HepG2 (cell line): ENCODE measurements around the gene ADAMTS2. TPM values are rescaled to one million over a fixed set of nuclear protein-coding genes. Genes with fewer than 3 reads are reported as not detected.
A peak's percentile ranks its signal among the peaks of the same experiment; 100 is the strongest.

Experiments
- IKZF1 ChIP-seq: fragments of 450-650 bp; IDR thresholded peaks from 2 replicates; pipeline ENCODE4 v1.7.1; 2016
- MYNN ChIP-seq: sonication (generic); formaldehyde crosslinking; IDR thresholded peaks from 2 replicates; pipeline ENCODE4 v1.4.0; 2020; ENCODE audit warnings: mild to moderate bottlenecking, low read depth, missing genetic modification reagents
- NCOR1 ChIP-seq: fragments of 200-600 bp; sonication (generic); IDR thresholded peaks from 2 replicates; pipeline ENCODE4 v1.7.0; 2017; ENCODE audit warnings: antibody characterized with exemption, low read length, borderline replicate concordance
- NR2F1 ChIP-seq, 2 experiments: fragments of 450-650 bp in 1 of 2; formaldehyde crosslinking in 1 of 2; IDR thresholded peaks; 2 replicates each; pipeline versions ENCODE4 v1.5.0 to v1.6.1; 2016 to 2020; ENCODE audit warnings: mild to moderate bottlenecking in 1 of 2, missing compliant biosample characterization in 1 of 2, missing genetic modification reagents in 1 of 2, moderate library complexity in 1 of 2
- TBX3 ChIP-seq: fragments of 450-650 bp; IDR thresholded peaks from 2 replicates; pipeline ENCODE4 v1.6.1; 2017; ENCODE audit warnings: antibody characterized with exemption, mild to moderate bottlenecking, inconsistent platforms, borderline replicate concordance
- TCF7L2 ChIP-seq: IDR thresholded peaks from 2 replicates; pipeline ENCODE4 v1.6.1; 2011; ENCODE audit warnings: mild to moderate bottlenecking, low read depth, low read length, moderate library complexity
- ZBTB42 ChIP-seq: sonication (generic); formaldehyde crosslinking; IDR thresholded peaks from 2 replicates; pipeline ENCODE4 v1.5.0; 2020; ENCODE audit warnings: mild to moderate bottlenecking, missing genetic modification reagents
- ZNF296 ChIP-seq: sonication (generic); formaldehyde crosslinking; conservative IDR thresholded peaks from 2 replicates; pipeline ENCODE4 v1.5.0; 2020; ENCODE audit warnings: mild to moderate bottlenecking, missing genetic modification reagents
- ZNF605 ChIP-seq: sonication (generic); formaldehyde crosslinking; IDR thresholded peaks from 2 replicates; pipeline ENCODE4 v1.8.0; 2022; ENCODE audit warnings: mild to moderate bottlenecking, missing genetic modification reagents
- ZNF616 ChIP-seq: sonication (generic); formaldehyde crosslinking; IDR thresholded peaks from 2 replicates; pipeline ENCODE4 v1.5.0; 2020; ENCODE audit warnings: low read depth, mild to moderate bottlenecking, missing genetic modification reagents
- polyA plus RNA-seq, 8 experiments: library from polyadenylated mRNA; depleted of rRNA in 3 of 8; stranded (reverse) in 7 of 8; unstranded in 1 of 8; fragments of >200 nt; fragmentation: Illumina TruSeq in 4 of 8; extraction: Trizol in 4 of 8; gene quantifications; 2 replicates each; pipeline versions ENCODE4 v1.2.1 to v1.2.3, GENCODE V29; 2011 to 2016; ENCODE audit warnings: low read depth in 4 of 8, missing spikeins in 1 of 8, mixed read lengths in 1 of 8; ENCODE audit not compliant: insufficient read depth in 1 of 8
- total RNA-seq, 5 experiments: library from RNA; depleted of rRNA; stranded (reverse); fragments of >200 nt; fragmentation: Illumina TruSeq; extraction: Trizol; gene quantifications; 2 replicates each; pipeline ENCODE4 v1.2.3, GENCODE V29; 2016; ENCODE audit warnings: low read depth in 1 of 5
- TF ChIP-seq, protein P1 (sequence below), 2 experiments: fragments of 450-650 bp in 1 of 2; sonication (generic) in 1 of 2; formaldehyde crosslinking; IDR thresholded peaks; 2 replicates each; pipeline versions ENCODE4 v1.5.0 to v1.8.0; 2020 to 2022; ENCODE audit warnings: mild to moderate bottlenecking in 1 of 2, missing genetic modification reagents in 1 of 2
- TF ChIP-seq, protein P2 (sequence below): sonication (generic); formaldehyde crosslinking; IDR thresholded peaks from 2 replicates; pipeline ENCODE4 v1.5.1; 2020; ENCODE audit warnings: missing genetic modification reagents, mild to moderate bottlenecking, borderline replicate concordance
- TF ChIP-seq, protein P3 (sequence below): sonication (generic); formaldehyde crosslinking; IDR thresholded peaks from 2 replicates; pipeline ENCODE4 v1.9.0; 2022; ENCODE audit warnings: low read depth, missing genetic modification reagents
- TF ChIP-seq, protein P4 (sequence below): sonication (generic); formaldehyde crosslinking; IDR thresholded peaks from 2 replicates; pipeline ENCODE4 v1.8.0; 2022; ENCODE audit warnings: mild to moderate bottlenecking, missing genetic modification reagents, borderline replicate concordance
- TF ChIP-seq, protein P5 (sequence below): sonication (generic); formaldehyde crosslinking; IDR thresholded peaks from 2 replicates; pipeline ENCODE4; 2020; ENCODE audit warnings: missing genetic modification reagents, mild to moderate bottlenecking, borderline replicate concordance
- TF ChIP-seq, protein P6 (sequence below): sonication (generic); formaldehyde crosslinking; IDR thresholded peaks from 2 replicates; pipeline ENCODE4 v1.5.0; 2020; ENCODE audit warnings: mild to moderate bottlenecking, missing genetic modification reagents

ADAMTS2 gene
- total and polyA plus RNA-seq, 2 of the 13 experiments (the other 11 are each of a cell fraction or from before 2014, with no cell fraction given), result 0.24 to 3.5 TPM

GRCh38 chr5:179264783-179265513 is 80.3 kb downstream of the ADAMTS2 start (continued):
- TF ChIP-seq, protein P1, sequence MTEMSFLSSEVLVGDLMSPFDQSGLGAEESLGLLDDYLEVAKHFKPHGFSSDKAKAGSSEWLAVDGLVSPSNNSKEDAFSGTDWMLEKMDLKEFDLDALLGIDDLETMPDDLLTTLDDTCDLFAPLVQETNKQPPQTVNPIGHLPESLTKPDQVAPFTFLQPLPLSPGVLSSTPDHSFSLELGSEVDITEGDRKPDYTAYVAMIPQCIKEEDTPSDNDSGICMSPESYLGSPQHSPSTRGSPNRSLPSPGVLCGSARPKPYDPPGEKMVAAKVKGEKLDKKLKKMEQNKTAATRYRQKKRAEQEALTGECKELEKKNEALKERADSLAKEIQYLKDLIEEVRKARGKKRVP (CRISPR knock-in tag; IDR thresholded peaks at IDR 0.05), result no peak
- TF ChIP-seq, protein P2, sequence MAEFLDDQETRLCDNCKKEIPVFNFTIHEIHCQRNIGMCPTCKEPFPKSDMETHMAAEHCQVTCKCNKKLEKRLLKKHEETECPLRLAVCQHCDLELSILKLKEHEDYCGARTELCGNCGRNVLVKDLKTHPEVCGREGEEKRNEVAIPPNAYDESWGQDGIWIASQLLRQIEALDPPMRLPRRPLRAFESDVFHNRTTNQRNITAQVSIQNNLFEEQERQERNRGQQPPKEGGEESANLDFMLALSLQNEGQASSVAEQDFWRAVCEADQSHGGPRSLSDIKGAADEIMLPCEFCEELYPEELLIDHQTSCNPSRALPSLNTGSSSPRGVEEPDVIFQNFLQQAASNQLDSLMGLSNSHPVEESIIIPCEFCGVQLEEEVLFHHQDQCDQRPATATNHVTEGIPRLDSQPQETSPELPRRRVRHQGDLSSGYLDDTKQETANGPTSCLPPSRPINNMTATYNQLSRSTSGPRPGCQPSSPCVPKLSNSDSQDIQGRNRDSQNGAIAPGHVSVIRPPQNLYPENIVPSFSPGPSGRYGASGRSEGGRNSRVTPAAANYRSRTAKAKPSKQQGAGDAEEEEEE, result 0 out of 2 replicates have a peak, but pooled peaks have one; percentile 92
- 0 out of 2 replicates have a peak, but pooled peaks have one; percentile 18 for TF ChIP-seq ZNF296
- no peak for TF ChIP-seq TBX3
- TF ChIP-seq NR2F1 (CRISPR knock-in tag; IDR thresholded peaks at IDR 0.05), result peak in 1 of 2 experiments; percentile 54; a peak in 1 of 4 replicates
- no peak for TF ChIP-seq MYNN
- TF ChIP-seq ZNF616 (CRISPR knock-in tag), result no peak
- TF ChIP-seq NCOR1, result peak; percentile 47; the same call in 1 of the 2 replicates
- TF ChIP-seq IKZF1, result no peak
- TF ChIP-seq, protein P3, sequence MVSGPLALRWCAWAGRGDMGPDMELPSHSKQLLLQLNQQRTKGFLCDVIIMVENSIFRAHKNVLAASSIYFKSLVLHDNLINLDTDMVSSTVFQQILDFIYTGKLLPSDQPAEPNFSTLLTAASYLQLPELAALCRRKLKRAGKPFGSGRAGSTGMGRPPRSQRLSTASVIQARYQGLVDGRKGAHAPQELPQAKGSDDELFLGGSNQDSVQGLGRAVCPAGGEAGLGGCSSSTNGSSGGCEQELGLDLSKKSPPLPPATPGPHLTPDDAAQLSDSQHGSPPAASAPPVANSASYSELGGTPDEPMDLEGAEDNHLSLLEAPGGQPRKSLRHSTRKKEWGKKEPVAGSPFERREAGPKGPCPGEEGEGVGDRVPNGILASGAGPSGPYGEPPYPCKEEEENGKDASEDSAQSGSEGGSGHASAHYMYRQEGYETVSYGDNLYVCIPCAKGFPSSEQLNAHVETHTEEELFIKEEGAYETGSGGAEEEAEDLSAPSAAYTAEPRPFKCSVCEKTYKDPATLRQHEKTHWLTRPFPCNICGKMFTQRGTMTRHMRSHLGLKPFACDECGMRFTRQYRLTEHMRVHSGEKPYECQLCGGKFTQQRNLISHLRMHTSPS (CRISPR knock-in tag), result peak; percentile 91
- TF ChIP-seq, protein P4, sequence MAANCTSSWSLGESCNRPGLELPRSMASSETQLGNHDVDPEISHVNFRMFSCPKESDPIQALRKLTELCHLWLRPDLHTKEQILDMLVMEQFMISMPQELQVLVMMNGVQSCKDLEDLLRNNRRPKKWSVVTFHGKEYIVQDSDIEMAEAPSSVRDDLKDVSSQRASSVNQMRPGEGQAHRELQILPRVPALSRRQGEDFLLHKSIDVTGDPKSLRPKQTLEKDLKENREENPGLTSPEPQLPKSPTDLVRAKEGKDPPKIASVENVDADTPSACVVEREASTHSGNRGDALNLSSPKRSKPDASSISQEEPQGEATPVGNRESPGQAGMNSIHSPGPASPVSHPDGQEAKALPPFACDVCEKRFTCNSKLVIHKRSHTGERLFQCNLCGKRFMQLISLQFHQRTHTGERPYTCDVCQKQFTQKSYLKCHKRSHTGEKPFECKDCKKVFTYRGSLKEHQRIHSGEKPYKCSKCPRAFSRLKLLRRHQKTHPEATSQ (CRISPR knock-in tag), result no peak
- TF ChIP-seq ZNF605 (CRISPR knock-in tag), result peak; percentile 72
- TF ChIP-seq TCF7L2, result no peak
- TF ChIP-seq, protein P5, sequence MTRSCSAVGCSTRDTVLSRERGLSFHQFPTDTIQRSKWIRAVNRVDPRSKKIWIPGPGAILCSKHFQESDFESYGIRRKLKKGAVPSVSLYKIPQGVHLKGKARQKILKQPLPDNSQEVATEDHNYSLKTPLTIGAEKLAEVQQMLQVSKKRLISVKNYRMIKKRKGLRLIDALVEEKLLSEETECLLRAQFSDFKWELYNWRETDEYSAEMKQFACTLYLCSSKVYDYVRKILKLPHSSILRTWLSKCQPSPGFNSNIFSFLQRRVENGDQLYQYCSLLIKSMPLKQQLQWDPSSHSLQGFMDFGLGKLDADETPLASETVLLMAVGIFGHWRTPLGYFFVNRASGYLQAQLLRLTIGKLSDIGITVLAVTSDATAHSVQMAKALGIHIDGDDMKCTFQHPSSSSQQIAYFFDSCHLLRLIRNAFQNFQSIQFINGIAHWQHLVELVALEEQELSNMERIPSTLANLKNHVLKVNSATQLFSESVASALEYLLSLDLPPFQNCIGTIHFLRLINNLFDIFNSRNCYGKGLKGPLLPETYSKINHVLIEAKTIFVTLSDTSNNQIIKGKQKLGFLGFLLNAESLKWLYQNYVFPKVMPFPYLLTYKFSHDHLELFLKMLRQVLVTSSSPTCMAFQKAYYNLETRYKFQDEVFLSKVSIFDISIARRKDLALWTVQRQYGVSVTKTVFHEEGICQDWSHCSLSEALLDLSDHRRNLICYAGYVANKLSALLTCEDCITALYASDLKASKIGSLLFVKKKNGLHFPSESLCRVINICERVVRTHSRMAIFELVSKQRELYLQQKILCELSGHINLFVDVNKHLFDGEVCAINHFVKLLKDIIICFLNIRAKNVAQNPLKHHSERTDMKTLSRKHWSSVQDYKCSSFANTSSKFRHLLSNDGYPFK (CRISPR knock-in tag), result peak; percentile 28; the same call in 1 of the 2 replicates
- peak; percentile 52; the same call in 1 of the 2 replicates for TF ChIP-seq ZBTB42 (CRISPR knock-in tag)
- TF ChIP-seq, protein P6, sequence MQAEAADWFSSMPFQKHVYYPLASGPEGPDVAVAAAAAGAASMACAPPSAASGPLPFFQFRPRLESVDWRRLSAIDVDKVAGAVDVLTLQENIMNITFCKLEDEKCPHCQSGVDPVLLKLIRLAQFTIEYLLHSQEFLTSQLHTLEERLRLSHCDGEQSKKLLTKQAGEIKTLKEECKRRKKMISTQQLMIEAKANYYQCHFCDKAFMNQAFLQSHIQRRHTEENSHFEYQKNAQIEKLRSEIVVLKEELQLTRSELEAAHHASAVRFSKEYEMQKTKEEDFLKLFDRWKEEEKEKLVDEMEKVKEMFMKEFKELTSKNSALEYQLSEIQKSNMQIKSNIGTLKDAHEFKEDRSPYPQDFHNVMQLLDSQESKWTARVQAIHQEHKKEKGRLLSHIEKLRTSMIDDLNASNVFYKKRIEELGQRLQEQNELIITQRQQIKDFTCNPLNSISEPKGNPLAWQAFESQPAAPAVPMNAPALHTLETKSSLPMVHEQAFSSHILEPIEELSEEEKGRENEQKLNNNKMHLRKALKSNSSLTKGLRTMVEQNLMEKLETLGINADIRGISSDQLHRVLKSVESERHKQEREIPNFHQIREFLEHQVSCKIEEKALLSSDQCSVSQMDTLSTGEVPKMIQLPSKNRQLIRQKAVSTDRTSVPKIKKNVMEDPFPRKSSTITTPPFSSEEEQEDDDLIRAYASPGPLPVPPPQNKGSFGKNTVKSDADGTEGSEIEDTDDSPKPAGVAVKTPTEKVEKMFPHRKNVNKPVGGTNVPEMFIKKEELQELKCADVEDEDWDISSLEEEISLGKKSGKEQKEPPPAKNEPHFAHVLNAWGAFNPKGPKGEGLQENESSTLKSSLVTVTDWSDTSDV, result no peak
